MM.1S (cell line): Measurements from ENCODE around the gene AGTRAP.

Source experiments
- EZH2 ChIP-seq: fragments of 300-600 bp; sonication (generic); optimal IDR thresholded peaks from 2 replicates; pipeline ENCODE3; 2017; ENCODE audit warnings: low read depth, mild to moderate bottlenecking, antibody characterized with exemption, low read length, mixed read lengths
- EZH2phosphoT487 ChIP-seq: fragments of 300-600 bp; sonication (generic); IDR thresholded peaks from 2 replicates; pipeline ENCODE4 v1.6.1; 2018; ENCODE audit warnings: antibody characterized with exemption, low read length
- TF ChIP-seq, protein P1 (sequence below): fragments of 300-600 bp; sonication (generic); IDR thresholded peaks from 2 replicates; pipeline ENCODE4 v1.5.1; 2016; ENCODE audit warnings: antibody characterized with exemption, low read length, mixed read lengths

DNA sequence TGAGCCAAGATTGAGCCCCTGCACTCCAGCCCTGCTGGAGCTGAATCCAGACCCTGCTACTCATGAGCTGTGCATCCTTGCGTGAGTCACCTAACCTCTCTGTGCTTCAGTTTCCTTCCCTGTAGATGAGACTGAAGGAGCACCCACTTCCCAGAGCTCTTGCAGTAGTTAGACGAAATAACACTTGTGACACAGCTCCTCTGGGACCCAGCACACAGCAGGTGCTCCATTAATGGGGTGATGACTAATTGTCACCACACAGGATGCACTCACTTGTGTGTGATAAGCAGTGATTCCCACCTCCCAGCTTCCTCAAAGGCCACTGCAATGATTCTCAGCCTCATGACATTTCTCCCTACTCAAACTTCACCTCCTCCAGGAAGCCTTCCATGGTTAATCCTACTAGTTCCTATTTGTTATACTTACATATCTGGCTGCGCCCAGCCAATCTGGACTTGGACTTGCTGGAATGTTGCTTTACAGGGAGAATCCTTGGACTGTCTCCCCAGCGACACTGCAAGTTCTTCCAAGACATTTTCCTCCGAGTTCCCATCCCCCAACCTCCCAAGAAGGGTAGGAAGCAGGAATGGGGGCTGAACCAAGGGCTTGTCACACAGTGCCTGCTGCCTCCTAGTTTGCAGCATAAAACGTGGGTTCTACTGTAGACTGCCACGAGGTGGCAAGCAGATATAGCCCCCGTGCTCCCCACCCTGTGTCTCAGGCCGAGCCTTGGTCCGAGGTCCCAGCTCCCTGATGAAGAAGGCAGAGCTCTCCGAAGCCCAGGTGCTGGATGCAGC, 27.2 kb upstream of the AGTRAP start:
- TF ChIP-seq, protein P1, sequence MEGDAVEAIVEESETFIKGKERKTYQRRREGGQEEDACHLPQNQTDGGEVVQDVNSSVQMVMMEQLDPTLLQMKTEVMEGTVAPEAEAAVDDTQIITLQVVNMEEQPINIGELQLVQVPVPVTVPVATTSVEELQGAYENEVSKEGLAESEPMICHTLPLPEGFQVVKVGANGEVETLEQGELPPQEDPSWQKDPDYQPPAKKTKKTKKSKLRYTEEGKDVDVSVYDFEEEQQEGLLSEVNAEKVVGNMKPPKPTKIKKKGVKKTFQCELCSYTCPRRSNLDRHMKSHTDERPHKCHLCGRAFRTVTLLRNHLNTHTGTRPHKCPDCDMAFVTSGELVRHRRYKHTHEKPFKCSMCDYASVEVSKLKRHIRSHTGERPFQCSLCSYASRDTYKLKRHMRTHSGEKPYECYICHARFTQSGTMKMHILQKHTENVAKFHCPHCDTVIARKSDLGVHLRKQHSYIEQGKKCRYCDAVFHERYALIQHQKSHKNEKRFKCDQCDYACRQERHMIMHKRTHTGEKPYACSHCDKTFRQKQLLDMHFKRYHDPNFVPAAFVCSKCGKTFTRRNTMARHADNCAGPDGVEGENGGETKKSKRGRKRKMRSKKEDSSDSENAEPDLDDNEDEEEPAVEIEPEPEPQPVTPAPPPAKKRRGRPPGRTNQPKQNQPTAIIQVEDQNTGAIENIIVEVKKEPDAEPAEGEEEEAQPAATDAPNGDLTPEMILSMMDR = no peak
- TF ChIP-seq EZH2phosphoT487 = no peak
- no peak for TF ChIP-seq EZH2
